IPS-18a (cell line): ENCODE data around the gene POU6F2.

Experiments
- H3K27ac ChIP-seq: one replicate; pipeline ENCODE4 v1.5.1; 2013; ENCODE audit warnings: low read length
- H3K27me3 ChIP-seq: one replicate; pipeline ENCODE4 v1.6.1; 2013; ENCODE audit warnings: mild to moderate bottlenecking, low read length; ENCODE audit not compliant: control insufficient read depth, insufficient read depth
- H3K36me3 ChIP-seq: one replicate; pipeline ENCODE4 v1.6.1; 2013; ENCODE audit warnings: low read depth, low read length; ENCODE audit not compliant: control insufficient read depth
- H3K4me1 ChIP-seq: one replicate; pipeline ENCODE4 v1.6.1; 2013; ENCODE audit warnings: low read depth, low read length; ENCODE audit not compliant: control insufficient read depth
- H3K4me3 ChIP-seq: one replicate; pipeline ENCODE4 v1.5.1; 2013; ENCODE audit warnings: low read length
- H3K9ac ChIP-seq: one replicate; pipeline ENCODE4 v1.6.1; 2013; ENCODE audit warnings: mild to moderate bottlenecking, low read length, moderate library complexity
- H3K9me3 ChIP-seq: one replicate; pipeline ENCODE4 v1.6.1; 2013; ENCODE audit warnings: low read depth, low read length; ENCODE audit not compliant: control insufficient read depth

The POU6F2 gene

DNA sequence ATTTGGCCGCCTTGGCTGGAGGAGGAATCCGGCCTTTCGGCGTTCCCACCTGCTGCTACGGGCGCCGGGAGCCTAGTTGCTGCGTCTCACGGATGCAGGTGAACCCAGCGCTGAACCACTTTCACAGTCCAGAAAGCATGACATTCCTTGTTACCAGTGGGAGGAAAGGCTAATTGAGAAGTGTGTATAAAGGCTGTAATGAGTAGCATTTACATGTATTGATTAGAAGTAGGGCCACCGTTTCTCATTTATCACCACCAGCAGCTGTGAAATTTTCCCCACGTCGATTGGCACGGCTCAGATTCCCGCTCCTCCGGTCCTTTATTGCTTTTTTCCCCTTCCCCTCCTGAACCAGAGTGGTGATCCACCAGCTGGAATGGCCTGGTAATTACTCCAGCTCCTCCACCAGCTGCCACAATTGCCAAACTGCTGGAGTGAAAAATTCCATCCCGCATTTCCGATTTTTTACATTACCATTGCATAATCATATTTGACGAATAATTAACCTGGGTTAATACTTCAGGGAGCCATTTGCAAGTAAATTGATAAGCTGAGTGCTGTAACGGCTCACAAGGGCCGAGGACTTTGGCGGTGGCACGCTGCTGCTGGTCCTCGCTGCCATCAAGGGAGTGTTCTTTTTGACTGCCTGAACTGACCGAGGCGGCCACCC is 153.3 kb downstream of the POU6F2 start:
- Histone ChIP-seq H3K36me3 (no peaks in the 10 kb centered on the region), H3K9ac (no peak overlapping the region), H3K27me3 (no peaks in the 10 kb centered on the region), H3K4me1 (no peaks in the 10 kb centered on the region), H3K4me3 (no peak overlapping the region), H3K27ac (no peak overlapping the region), H3K9me3 (no peaks in the 10 kb centered on the region)

DNA sequence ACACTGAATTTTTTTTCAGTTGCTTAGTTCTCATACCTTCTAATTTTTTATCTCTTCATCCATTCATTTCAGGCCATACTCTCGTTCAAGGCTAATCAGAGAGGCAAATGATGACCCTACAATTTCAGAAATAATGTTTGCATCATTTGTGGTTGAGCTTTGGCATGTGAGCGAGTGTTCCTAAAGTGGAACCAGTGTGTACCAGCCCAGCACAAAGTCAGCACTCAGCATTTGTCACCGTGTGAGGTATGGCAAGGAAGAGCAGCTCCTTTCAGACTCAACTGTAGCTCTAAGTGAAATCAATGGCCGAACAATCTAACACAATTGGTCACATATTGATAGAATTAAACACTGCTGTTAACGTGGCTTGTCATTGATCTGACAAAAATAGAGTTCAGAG is 154.6 kb downstream of the POU6F2 start:
- no peak overlapping the region for H3K9ac ChIP-seq
- H3K27me3 ChIP-seq, result no peaks in the 10 kb centered on the region
- H3K9me3 ChIP-seq, result no peaks in the 10 kb centered on the region
- no peaks in the 10 kb centered on the region for H3K4me1 ChIP-seq
- no peak overlapping the region for H3K27ac ChIP-seq
- no peaks in the 10 kb centered on the region for H3K36me3 ChIP-seq
- no peak overlapping the region for H3K4me3 ChIP-seq

DNA sequence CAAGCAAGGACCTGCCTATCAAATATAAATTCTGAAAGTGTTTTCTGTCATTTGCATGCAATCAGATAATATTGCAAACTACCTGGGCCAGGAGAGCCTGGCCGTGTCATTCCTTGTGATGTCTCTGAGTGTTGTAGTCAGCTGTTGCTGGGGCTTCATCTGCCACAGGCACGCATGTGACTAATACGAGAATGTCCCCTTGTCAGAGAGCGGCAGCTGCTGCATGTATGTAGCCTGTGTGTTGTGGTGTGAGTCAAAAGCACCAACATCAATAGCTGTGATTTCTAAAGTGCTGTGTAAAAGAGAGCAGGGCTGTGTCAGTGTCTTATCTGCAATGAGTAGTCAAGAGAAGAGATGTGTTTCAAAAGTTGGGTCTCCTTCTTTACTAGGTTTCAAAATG is 155.4 kb downstream of the POU6F2 start:
- no peak overlapping the region for H3K27ac ChIP-seq
- no peaks in the 10 kb centered on the region for H3K27me3 ChIP-seq
- H3K36me3 ChIP-seq, result no peaks in the 10 kb centered on the region
- H3K4me1 ChIP-seq, result no peaks in the 10 kb centered on the region
- H3K9ac ChIP-seq, result no peak overlapping the region
- peaks cover 4% of the 10 kb centered on the region for H3K9me3 ChIP-seq
- no peak overlapping the region for H3K4me3 ChIP-seq

DNA sequence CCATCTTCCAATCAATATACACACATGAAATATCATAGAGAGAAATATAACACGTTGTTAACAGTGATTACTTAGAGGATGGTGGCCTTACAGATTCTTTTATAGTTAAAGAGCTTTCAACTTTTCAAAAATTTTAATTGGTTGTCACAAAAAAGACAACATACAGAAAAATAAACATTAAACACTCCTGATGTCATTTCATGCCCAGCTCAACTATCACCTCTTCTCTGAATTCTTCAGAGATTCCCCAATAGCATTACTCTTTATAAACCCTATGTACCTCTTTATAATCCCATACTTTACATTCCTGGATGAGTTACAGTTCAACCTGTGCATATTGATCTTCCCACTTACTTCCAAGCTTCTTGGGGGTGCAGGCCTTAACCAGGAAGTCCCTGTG is 159.8 kb downstream of the POU6F2 start:
- H3K9ac ChIP-seq, result no peak overlapping the region
- H3K9me3 ChIP-seq, result peaks cover 4% of the 10 kb centered on the region
- no peaks in the 10 kb centered on the region for H3K36me3 ChIP-seq
- no peaks in the 10 kb centered on the region for H3K4me1 ChIP-seq
- H3K27ac ChIP-seq, result no peak overlapping the region
- H3K27me3 ChIP-seq, result no peaks in the 10 kb centered on the region
- no peak overlapping the region for H3K4me3 ChIP-seq

DNA sequence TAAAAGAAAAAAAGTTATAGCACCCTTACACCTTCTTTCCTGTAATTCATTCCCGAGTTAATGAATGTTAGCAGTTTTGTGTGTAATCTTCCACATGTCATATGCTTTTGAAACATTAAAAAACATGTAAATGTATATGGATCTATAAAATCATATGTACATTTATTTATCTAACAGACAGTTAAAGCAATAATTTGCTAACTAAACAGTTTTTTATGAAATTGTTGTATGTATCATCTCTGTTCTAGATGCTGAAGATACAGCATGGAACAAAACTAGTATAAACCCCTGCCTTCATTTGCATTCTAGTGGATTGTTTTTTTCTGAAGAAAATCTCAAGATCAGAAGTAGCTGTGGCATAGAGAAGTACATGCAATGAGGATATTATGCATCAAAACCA is 165.0 kb downstream of the POU6F2 start:
- no peaks in the 10 kb centered on the region for H3K27me3 ChIP-seq

DNA sequence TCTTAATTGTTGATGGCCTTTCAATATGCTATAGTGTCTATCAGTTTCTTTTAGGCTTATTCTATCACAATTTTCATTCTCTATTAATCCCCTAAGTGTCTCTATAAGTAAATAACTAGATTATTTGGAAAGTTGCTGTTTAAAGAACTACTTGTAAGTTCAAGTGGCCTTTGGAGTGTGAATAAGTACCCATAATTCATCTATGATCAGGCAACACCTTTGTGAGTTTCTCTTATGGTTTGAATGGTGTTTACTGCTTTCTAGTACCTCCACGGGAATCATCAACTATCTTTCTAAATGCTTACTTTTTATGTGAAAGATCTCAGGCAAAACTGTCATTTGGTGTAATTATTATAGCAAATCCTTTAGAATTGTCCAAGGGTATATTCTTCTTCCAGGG is 166.7 kb downstream of the POU6F2 start:
- H3K9me3 ChIP-seq, result no peaks in the 10 kb centered on the region
- H3K27me3 ChIP-seq, result no peaks in the 10 kb centered on the region
- no peak overlapping the region for H3K9ac ChIP-seq
- H3K4me1 ChIP-seq, result no peaks in the 10 kb centered on the region
- H3K4me3 ChIP-seq, result no peak overlapping the region
- H3K27ac ChIP-seq, result no peak overlapping the region
- H3K36me3 ChIP-seq, result no peaks in the 10 kb centered on the region

More for the DNA sequence above, 165.0 kb downstream of the POU6F2 start:
- Histone ChIP-seq H3K9ac (no peak overlapping the region), H3K36me3 (no peaks in the 10 kb centered on the region), H3K9me3 (peaks cover 3% of the 10 kb centered on the region), H3K4me1 (no peaks in the 10 kb centered on the region), H3K27ac (no peak overlapping the region), H3K4me3 (no peak overlapping the region)

DNA sequence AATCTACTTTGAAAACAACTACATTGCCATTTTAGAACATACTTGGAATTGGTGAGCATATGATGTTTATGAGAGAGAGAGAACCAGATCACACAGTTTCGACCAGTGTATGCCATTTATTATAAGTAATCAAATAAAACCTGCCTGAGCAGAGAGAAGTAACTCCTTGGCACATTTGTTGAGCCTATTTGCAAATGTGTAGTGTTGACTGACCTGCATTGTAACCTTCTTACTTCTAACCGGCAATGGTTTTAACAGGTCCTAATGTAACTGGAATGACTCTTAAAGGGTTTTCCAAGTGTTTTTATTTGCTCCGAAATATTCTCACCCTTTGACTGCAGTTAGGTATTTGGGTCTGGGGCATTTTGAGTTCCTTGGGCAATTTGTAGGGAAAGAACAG is 167.6 kb downstream of the POU6F2 start:
- Histone ChIP-seq H3K9me3 (no peaks in the 10 kb centered on the region), H3K9ac (no peak overlapping the region), H3K27me3 (no peaks in the 10 kb centered on the region), H3K36me3 (no peaks in the 10 kb centered on the region), H3K27ac (no peak overlapping the region), H3K4me3 (no peak overlapping the region), H3K4me1 (no peaks in the 10 kb centered on the region)

DNA sequence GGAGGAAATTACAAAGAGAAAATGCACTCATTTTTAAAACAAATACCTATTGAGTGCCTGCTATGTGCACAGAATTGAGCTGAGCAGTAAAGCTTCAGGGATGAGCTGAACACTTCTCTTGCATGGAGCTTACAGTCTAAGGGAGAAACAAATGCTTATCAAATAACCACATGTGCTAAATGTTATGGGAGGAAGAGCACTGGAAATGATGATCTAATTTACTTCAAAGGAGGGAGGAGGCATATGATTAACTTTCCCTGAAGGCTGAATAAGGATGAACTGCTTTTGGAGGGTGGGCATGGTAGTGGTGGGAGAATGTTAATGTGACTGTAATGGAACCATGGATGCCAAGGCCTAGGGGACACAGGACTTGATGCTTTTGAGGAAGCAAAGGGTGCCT is 168.2 kb downstream of the POU6F2 start:
- no peak overlapping the region for H3K27ac ChIP-seq
- H3K4me3 ChIP-seq, result no peak overlapping the region
- no peaks in the 10 kb centered on the region for H3K36me3 ChIP-seq
- H3K9me3 ChIP-seq, result no peaks in the 10 kb centered on the region
- no peaks in the 10 kb centered on the region for H3K4me1 ChIP-seq
- H3K9ac ChIP-seq, result no peak overlapping the region
- no peaks in the 10 kb centered on the region for H3K27me3 ChIP-seq

DNA sequence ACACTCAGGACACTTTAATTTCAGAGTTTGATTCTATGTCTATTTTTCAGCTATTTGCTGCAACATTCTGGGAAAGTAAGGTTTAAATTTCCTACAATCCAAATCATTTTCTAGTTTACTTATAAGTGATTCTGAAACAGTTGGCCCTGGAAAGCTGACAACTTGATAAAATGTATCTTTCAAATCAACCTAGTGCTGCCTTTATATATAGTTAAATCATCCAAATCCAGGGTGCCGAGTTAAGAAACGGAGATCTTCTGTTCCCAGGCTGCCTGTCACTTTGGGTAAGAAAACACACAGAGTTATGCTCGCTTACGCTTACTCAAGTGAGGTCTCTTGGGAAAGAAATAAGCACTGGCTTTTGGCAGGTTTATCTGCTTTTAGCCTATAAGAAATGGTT is 175.0 kb downstream of the POU6F2 start:
- no peak overlapping the region for H3K9ac ChIP-seq

DNA sequence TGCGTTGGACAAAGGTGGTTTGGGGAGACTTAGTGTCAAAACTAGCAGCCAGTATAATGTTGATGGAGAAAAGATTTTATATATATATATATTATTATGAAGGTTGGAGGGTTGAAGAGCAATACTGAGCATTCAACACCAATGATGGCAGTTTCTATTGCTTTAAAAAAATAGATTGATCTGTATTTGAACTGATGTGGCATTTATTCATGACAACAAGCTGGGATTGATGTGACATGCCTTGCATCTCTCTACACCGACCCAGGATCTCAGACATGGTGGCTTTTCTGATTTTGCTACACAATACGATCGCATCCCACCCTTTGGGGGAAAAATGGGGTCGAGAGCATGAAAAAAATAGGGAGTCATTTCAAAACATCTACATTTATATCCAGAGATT is 175.4 kb downstream of the POU6F2 start:
- Histone ChIP-seq H3K27me3 (no peaks in the 10 kb centered on the region), H3K9ac (no peak overlapping the region), H3K9me3 (no peaks in the 10 kb centered on the region), H3K36me3 (no peaks in the 10 kb centered on the region), H3K4me3 (no peak overlapping the region), H3K4me1 (no peaks in the 10 kb centered on the region), H3K27ac (no peak overlapping the region)

More for the DNA sequence above, 175.0 kb downstream of the POU6F2 start:
- H3K4me3 ChIP-seq, result no peak overlapping the region
- no peaks in the 10 kb centered on the region for H3K9me3 ChIP-seq
- no peak overlapping the region for H3K27ac ChIP-seq
- H3K36me3 ChIP-seq, result no peaks in the 10 kb centered on the region
- no peaks in the 10 kb centered on the region for H3K27me3 ChIP-seq
- H3K4me1 ChIP-seq, result no peaks in the 10 kb centered on the region

DNA sequence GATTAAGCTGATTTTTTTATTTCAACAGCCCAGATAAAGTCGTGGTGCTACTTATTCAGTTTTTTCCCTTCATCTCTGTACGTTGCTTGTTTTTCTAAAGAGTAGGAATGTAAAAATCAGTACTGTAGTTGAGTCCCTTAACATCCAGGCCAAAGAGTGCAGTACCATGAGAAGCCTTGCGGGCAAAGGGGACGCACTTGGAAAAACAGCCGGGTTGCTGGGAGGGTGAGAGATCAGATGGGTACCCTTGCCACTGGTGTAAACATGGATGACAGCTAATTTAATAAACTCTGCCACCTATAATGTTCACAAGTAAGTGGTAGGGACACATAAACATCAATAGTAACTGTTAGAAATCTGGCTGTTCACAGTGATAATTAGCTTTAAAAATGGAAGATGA is 175.9 kb downstream of the POU6F2 start:
- Histone ChIP-seq H3K9ac (no peak overlapping the region), H3K27ac (no peak overlapping the region), H3K27me3 (no peaks in the 10 kb centered on the region), H3K4me1 (no peaks in the 10 kb centered on the region), H3K4me3 (no peak overlapping the region), H3K9me3 (no peaks in the 10 kb centered on the region), H3K36me3 (no peaks in the 10 kb centered on the region)

DNA sequence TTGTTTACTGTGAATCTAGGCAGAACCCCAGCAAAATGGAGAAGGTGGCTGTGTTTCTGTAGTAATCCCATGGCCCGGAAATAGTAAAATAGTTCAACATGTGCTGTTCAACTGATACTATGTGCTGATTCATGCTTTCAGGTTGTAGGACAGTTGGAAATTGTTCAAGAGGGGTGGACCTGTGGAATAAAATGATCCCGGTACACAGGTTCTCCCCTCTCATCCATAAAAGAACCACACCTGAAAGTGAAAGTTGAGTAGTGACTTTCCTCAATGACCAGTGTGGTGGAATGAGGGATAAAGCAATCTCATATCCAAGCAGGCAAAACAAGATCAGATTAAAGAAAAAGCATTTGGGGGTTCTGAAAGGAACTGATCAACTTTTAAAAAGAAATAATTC is 177.1 kb downstream of the POU6F2 start:
- no peak overlapping the region for H3K27ac ChIP-seq
- H3K27me3 ChIP-seq, result no peaks in the 10 kb centered on the region
- H3K9ac ChIP-seq, result no peak overlapping the region
- H3K4me3 ChIP-seq, result no peak overlapping the region
- no peaks in the 10 kb centered on the region for H3K36me3 ChIP-seq
- no peaks in the 10 kb centered on the region for H3K9me3 ChIP-seq
- no peaks in the 10 kb centered on the region for H3K4me1 ChIP-seq
